SK-N-SH (cell line): Measurements from ENCODE around the gene ATF4. TPM values are rescaled to one million over a fixed set of nuclear protein-coding genes. Genes with fewer than 3 reads are reported as not detected.

Experiments
- CTCF ChIA-PET: fragments of 300-600, 350-600 bp; formaldehyde crosslinking; extraction: SDS; loops from one replicate; lab custom pipeline; 2021; lab: Yijun Ruan, JAX
- POLR2A ChIA-PET: fragments of 350-600 bp; sonication (Branson Sonifier 250); formaldehyde crosslinking; extraction: SDS; loops from one replicate; lab custom pipeline; 2020; ENCODE audit warnings: antibody characterized with exemption, inconsistent platforms; lab: Yijun Ruan, JAX
- DNase-seq: peaks from one replicate; pipeline ENCODE4 v3.0.0; 2012
- H2AFZ ChIP-seq: fragments of 200-600 bp; sonication (generic); 2 replicates; pipeline ENCODE4 v1.8.1; 2016; ENCODE audit warnings: antibody characterized with exemption, mild to moderate bottlenecking, low read depth
- H3F3A ChIP-seq: fragments of 200-600 bp; sonication (generic); replicated peaks from 2 replicates; pipeline ENCODE3; 2016; ENCODE audit warnings: antibody characterized with exemption, mild to moderate bottlenecking; ENCODE audit not compliant: insufficient read depth
- H3K27ac ChIP-seq, 2 experiments: fragments of 200-500 bp in 1 of 2; fragments of 200-600 bp in 1 of 2; sonication (Bioruptor generic) in 1 of 2; sonication (generic), shearing (Covaris generic) in 1 of 2; 2 replicates each; pipeline versions ENCODE4 v1.5.1 to v1.6.1; 2014 to 2016; ENCODE audit warnings: low read depth in 2 of 2, inconsistent platforms in 1 of 2, low read length in 1 of 2, mild to moderate bottlenecking in 1 of 2, mixed read lengths in 1 of 2
- H3K27me3 ChIP-seq: fragments of 200-600 bp; sonication (generic), shearing (Covaris generic); 2 replicates; pipeline ENCODE4 v1.6.1; 2016; ENCODE audit warnings: mixed run types; ENCODE audit not compliant: insufficient read depth
- H3K36me3 ChIP-seq, 2 experiments: fragments of 200-500 bp in 1 of 2; fragments of 200-600 bp in 1 of 2; sonication (Bioruptor generic) in 1 of 2; sonication (generic) in 1 of 2; replicated peaks in 1 of 2; 2 replicates each; pipeline versions ENCODE3 to v1.5.1; 2014 to 2016; ENCODE audit warnings: low read length in 1 of 2, mild to moderate bottlenecking in 1 of 2; ENCODE audit not compliant: insufficient read depth in 2 of 2, control insufficient read depth in 1 of 2
- H3K4me1 ChIP-seq, 2 experiments: fragments of 200-500 bp in 1 of 2; fragments of 200-600 bp in 1 of 2; sonication (Bioruptor generic) in 1 of 2; sonication (generic), shearing (Covaris generic) in 1 of 2; 2 replicates each; pipeline versions ENCODE4 v1.5.1 to v1.6.1; 2014 to 2016; ENCODE audit warnings: low read depth in 1 of 2, low read length in 1 of 2, mixed run types in 1 of 2; ENCODE audit not compliant: insufficient read depth in 2 of 2, control insufficient read depth in 1 of 2
- H3K4me2 ChIP-seq: fragments of 200-600 bp; sonication (generic), shearing (Covaris generic); 2 replicates; pipeline ENCODE4 v1.6.1; 2017; ENCODE audit warnings: mixed run types
- H3K4me3 ChIP-seq, 2 experiments: fragments of 200-500 bp in 1 of 2; fragments of 200-600 bp in 1 of 2; sonication (Bioruptor generic) in 1 of 2; sonication (generic), shearing (Covaris generic) in 1 of 2; 2 replicates each; pipeline versions ENCODE4 v1.5.1 to v1.8.1; 2014 to 2016; ENCODE audit warnings: low read depth in 2 of 2, inconsistent platforms in 1 of 2, low read length in 1 of 2, mild to moderate bottlenecking in 1 of 2, mixed read lengths in 1 of 2, moderate library complexity in 1 of 2
- H3K79me2 ChIP-seq: fragments of 200-600 bp; sonication (generic); 2 replicates; pipeline ENCODE4 v1.8.1; 2017; ENCODE audit warnings: mild to moderate bottlenecking; ENCODE audit not compliant: insufficient read depth
- H3K9ac ChIP-seq: fragments of 200-600 bp; sonication (generic); 2 replicates; pipeline ENCODE4 v1.6.1; 2017; ENCODE audit warnings: mixed run types
- H3K9me2 ChIP-seq: fragments of 200-600 bp; sonication (generic); 2 replicates; pipeline ENCODE4 v1.6.1; 2017; ENCODE audit warnings: mixed run types
- H3K9me3 ChIP-seq: fragments of 200-600 bp; sonication (generic); 2 replicates; pipeline ENCODE4 v1.6.1; 2017; ENCODE audit warnings: mixed run types, mild to moderate bottlenecking, moderate library complexity
- H4K20me1 ChIP-seq: fragments of 200-600 bp; sonication (generic); 2 replicates; pipeline ENCODE4 v1.6.1; 2017; ENCODE audit warnings: mild to moderate bottlenecking, mixed run types; ENCODE audit not compliant: insufficient read depth
- GATA2 ChIP-seq: sonication (generic); formaldehyde crosslinking; IDR thresholded peaks from 2 replicates; pipeline ENCODE4 v1.5.0; 2020; ENCODE audit warnings: mild to moderate bottlenecking, missing genetic modification reagents
- MAX ChIP-seq: IDR thresholded peaks from 2 replicates; pipeline ENCODE4 v1.4.0; 2012; ENCODE audit warnings: low read depth
- NRF1 ChIP-seq: IDR thresholded peaks from 2 replicates; pipeline ENCODE4 v1.6.1; 2012; ENCODE audit warnings: low read depth, mild to moderate bottlenecking, low read length
- RAD21 ChIP-seq: IDR thresholded peaks from 2 replicates; pipeline ENCODE4 v1.6.1; 2012; ENCODE audit warnings: mild to moderate bottlenecking, low read length
- TCF12 ChIP-seq: IDR thresholded peaks from 2 replicates; pipeline ENCODE4 v1.4.0; 2012
- TEAD4 ChIP-seq: IDR thresholded peaks from 2 replicates; pipeline ENCODE4 v1.4.0; 2012; ENCODE audit warnings: mild to moderate bottlenecking, borderline replicate concordance; ENCODE audit not compliant: insufficient read depth
- YY1 ChIP-seq: IDR thresholded peaks from 2 replicates; pipeline ENCODE4 v1.4.0; 2012; ENCODE audit warnings: low read depth, mild to moderate bottlenecking
- WGBS: methylation state at CpG from one replicate; pipeline ENCODE4 v1.1.6; 2017; ENCODE audit warnings: low lambda C conversion rate; 5-methylcytosine and 5-hydroxymethylcytosine counted together
- polyA plus RNA-seq, 3 experiments: library from polyadenylated mRNA; depleted of rRNA; stranded (reverse); fragments of >200 nt; gene quantifications; 2 replicates each; pipeline ENCODE4 v1.2.3, GENCODE V29; 2012
- TF ChIP-seq, protein P1 (sequence below): IDR thresholded peaks from 2 replicates; pipeline ENCODE4 v1.4.0; 2012; ENCODE audit warnings: low read depth, borderline replicate concordance
- TF ChIP-seq, protein P2 (sequence below): IDR thresholded peaks from 2 replicates; pipeline ENCODE4 v1.6.1; 2012; ENCODE audit warnings: mild to moderate bottlenecking, low read depth, low read length, moderate library complexity

ATF4 gene
- polyA plus RNA-seq, 1 of the 3 experiments (the other 2 are of a cell fraction), result 375 TPM

- TF ChIP-seq NRF1 (no peak), YY1 (no peak), TEAD4 (no peak)
- Histone ChIP-seq H3K9me2 (no peaks in the 10 kb centered on the region), H4K20me1 (no peaks in the 10 kb centered on the region), H3K4me1 (peaks cover 0 to 4% of the 10 kb centered on the region in 2 experiments; a peak in 1 of 4 replicates), H3K9ac (no peak overlapping the region), H3F3A (no peaks in the 10 kb centered on the region), H3K9me3 (no peaks in the 10 kb centered on the region), H3K36me3 (no peaks in the 10 kb centered on the region), H3K4me2 (no peak overlapping the region), H2AFZ (no peak overlapping the region), H3K27me3 (no peaks in the 10 kb centered on the region), H3K4me3 (no peak overlapping the region), H3K79me2 (no peaks in the 10 kb centered on the region), H3K27ac (no peak overlapping the region)
- ChIA-PET POLR2A (no interaction called here), CTCF (interaction anchor here (0.6 to 2.2 kb wide), 4 partner anchors 11 to 555 kb away, joined by 3 to 6 read pairs (median 4); no protein-coding TSS in a partner anchor)
- no CpG with 5 or more reads among the region's 3 CpGs for WGBS
- DNase-seq, result no peak
These were observed 37.6 kb upstream of the ATF4 start for GRCh38 chr22:39482768-39483167.

DNA sequence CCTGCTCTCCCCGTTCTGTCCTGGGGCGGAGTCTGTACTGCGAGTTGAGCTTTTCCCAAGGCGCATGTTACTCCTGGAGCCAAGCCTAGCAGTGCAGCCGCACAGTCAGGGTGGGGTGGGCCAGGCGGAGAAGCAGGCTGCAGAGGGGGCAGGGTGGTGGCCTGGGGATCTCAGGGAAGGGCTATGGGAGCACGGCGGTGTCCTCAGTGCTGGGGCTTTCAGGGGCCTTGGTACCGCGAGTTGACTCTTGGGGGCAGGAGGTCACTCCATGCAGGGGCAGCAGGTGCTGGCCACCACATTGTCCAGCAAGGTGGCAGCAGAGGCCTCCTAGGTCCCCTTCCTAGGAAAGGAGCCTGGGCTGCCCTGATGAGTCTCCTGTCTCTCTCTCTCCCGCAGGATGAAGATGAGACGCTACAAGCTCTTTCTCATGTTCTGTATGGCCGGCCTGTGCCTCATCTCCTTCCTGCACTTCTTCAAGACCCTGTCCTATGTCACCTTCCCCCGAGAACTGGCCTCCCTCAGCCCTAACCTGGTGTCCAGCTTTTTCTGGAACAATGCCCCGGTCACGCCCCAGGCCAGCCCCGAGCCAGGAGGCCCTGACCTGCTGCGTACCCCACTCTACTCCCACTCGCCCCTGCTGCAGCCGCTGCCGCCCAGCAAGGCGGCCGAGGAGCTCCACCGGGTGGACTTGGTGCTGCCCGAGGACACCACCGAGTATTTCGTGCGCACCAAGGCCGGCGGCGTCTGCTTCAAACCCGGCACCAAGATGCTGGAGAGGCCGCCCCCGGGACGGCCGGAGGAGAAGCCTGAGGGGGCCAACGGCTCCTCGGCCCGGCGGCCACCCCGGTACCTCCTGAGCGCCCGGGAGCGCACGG is 33.2 kb upstream of the ATF4 start:
- Histone ChIP-seq H3F3A (no peaks in the 10 kb centered on the region), H3K9ac (no peak overlapping the region)
- POLR2A ChIA-PET, result no interaction called here
- 75% methylated on average over 12 of the region's 45 CpGs for WGBS
- no peak for TF ChIP-seq TCF12
- no peak for TF ChIP-seq RAD21
- no peak for TF ChIP-seq MAX
- TF ChIP-seq, protein P1, sequence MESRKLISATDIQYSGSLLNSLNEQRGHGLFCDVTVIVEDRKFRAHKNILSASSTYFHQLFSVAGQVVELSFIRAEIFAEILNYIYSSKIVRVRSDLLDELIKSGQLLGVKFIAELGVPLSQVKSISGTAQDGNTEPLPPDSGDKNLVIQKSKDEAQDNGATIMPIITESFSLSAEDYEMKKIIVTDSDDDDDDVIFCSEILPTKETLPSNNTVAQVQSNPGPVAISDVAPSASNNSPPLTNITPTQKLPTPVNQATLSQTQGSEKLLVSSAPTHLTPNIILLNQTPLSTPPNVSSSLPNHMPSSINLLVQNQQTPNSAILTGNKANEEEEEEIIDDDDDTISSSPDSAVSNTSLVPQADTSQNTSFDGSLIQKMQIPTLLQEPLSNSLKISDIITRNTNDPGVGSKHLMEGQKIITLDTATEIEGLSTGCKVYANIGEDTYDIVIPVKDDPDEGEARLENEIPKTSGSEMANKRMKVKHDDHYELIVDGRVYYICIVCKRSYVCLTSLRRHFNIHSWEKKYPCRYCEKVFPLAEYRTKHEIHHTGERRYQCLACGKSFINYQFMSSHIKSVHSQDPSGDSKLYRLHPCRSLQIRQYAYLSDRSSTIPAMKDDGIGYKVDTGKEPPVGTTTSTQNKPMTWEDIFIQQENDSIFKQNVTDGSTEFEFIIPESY, result no peak
- no peak for TF ChIP-seq GATA2 (CRISPR knock-in tag)
- TF ChIP-seq, protein P2, sequence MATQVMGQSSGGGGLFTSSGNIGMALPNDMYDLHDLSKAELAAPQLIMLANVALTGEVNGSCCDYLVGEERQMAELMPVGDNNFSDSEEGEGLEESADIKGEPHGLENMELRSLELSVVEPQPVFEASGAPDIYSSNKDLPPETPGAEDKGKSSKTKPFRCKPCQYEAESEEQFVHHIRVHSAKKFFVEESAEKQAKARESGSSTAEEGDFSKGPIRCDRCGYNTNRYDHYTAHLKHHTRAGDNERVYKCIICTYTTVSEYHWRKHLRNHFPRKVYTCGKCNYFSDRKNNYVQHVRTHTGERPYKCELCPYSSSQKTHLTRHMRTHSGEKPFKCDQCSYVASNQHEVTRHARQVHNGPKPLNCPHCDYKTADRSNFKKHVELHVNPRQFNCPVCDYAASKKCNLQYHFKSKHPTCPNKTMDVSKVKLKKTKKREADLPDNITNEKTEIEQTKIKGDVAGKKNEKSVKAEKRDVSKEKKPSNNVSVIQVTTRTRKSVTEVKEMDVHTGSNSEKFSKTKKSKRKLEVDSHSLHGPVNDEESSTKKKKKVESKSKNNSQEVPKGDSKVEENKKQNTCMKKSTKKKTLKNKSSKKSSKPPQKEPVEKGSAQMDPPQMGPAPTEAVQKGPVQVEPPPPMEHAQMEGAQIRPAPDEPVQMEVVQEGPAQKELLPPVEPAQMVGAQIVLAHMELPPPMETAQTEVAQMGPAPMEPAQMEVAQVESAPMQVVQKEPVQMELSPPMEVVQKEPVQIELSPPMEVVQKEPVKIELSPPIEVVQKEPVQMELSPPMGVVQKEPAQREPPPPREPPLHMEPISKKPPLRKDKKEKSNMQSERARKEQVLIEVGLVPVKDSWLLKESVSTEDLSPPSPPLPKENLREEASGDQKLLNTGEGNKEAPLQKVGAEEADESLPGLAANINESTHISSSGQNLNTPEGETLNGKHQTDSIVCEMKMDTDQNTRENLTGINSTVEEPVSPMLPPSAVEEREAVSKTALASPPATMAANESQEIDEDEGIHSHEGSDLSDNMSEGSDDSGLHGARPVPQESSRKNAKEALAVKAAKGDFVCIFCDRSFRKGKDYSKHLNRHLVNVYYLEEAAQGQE, result no peak
- TF ChIP-seq, all 33 proteins: peak for 0
- H3K36me3 ChIP-seq, result no peaks in the 10 kb centered on the region
- CTCF ChIA-PET, result interaction anchor here (0.8 to 1.0 kb wide), 2 partner anchors 42 to 88 kb away, joined by 4 to 5 read pairs; partner anchors contain the start of gene TAB1
- H4K20me1 ChIP-seq, result no peaks in the 10 kb centered on the region
- no peak overlapping the region for H3K4me2 ChIP-seq
- no peak overlapping the region for H3K4me3 ChIP-seq
- no peaks in the 10 kb centered on the region for H3K9me2 ChIP-seq
- H3K79me2 ChIP-seq, result no peaks in the 10 kb centered on the region
- H2AFZ ChIP-seq, result no peak overlapping the region
- no peaks in the 10 kb centered on the region for H3K9me3 ChIP-seq
- H3K27ac ChIP-seq, result no peak overlapping the region
- no peaks in the 10 kb centered on the region; a peak in 1 of 4 replicates for H3K4me1 ChIP-seq
- no peak for DNase-seq
- no peaks in the 10 kb centered on the region for H3K27me3 ChIP-seq
